ENCODE measurements around the gene SCUBE3.

The SCUBE3 gene

GRCh38 chr6:35240838-35241801 is 27.4 kb downstream of the SCUBE3 start:
- H3K9me3 ChIP-seq (ENCODE audit: control insufficient read depth in 1 of 2, low read length in 2 of 2), result no peaks in the 10 kb centered on the region
- peaks cover 8 to 23% of the 10 kb centered on the region in 2 donors for H3K36me3 ChIP-seq (ENCODE audit: control insufficient read depth in 1 of 2, insufficient read depth in 2 of 2, low read length in 2 of 2)
- no peak overlapping the region for H3K4me3 ChIP-seq (ENCODE audit: low read depth in 1 of 2, low read length in 2 of 2)
- H3K27me3 ChIP-seq (ENCODE audit: low read depth, low read length), result no peaks in the 10 kb centered on the region
- no peak overlapping the region for H3K27ac ChIP-seq (ENCODE audit: low read length)
- peaks cover 0 to 39% of the 10 kb centered on the region in 2 donors for H3K4me1 ChIP-seq (ENCODE audit: control insufficient read depth in 1 of 2, insufficient read depth in 2 of 2, low read length in 2 of 2)

DNA sequence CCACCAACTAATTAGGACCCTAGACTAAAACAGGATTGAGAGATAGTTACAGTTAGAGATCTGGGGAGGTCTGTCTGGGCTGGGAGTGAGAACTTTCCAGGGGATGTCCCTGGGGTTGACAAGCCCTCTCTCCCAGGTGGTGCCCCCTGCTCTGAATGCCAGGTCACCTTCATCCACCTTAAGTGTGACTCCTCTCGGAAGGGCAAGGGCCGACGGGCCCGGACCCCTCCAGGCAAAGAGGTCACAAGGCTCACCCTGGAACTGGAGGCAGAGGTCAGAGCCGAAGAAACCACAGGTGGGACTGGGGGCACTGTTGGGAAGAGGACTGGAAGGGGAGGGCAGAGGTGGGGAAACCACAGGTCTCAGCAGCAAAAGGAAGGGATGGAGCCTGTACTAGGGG is 28.7 kb downstream of the SCUBE3 start:
- peaks cover 0 to 34% of the 10 kb centered on the region in 2 donors for H3K4me1 ChIP-seq (ENCODE audit: control insufficient read depth in 1 of 2, insufficient read depth in 2 of 2, low read length in 2 of 2)
- peaks cover 8 to 26% of the 10 kb centered on the region in 2 donors for H3K36me3 ChIP-seq (ENCODE audit: control insufficient read depth in 1 of 2, insufficient read depth in 2 of 2, low read length in 2 of 2)
- H3K4me3 ChIP-seq (ENCODE audit: low read depth in 1 of 2, low read length in 2 of 2), result no peak overlapping the region
- H3K27me3 ChIP-seq (ENCODE audit: low read depth, low read length), result no peaks in the 10 kb centered on the region
- no peak overlapping the region for H3K27ac ChIP-seq (ENCODE audit: low read length)
- H3K9me3 ChIP-seq (ENCODE audit: control insufficient read depth in 1 of 2, low read length in 2 of 2), result no peaks in the 10 kb centered on the region

- H3K4me3 ChIP-seq (ENCODE audit: low read depth in 1 of 2, low read length in 2 of 2), result no peak overlapping the region
- H3K27ac ChIP-seq (ENCODE audit: low read length), result no peak overlapping the region
- no peaks in the 10 kb centered on the region for H3K9me3 ChIP-seq (ENCODE audit: control insufficient read depth in 1 of 2, low read length in 2 of 2)
- H3K4me1 ChIP-seq (ENCODE audit: control insufficient read depth in 1 of 2, insufficient read depth in 2 of 2, low read length in 2 of 2), result peaks cover 0 to 30% of the 10 kb centered on the region in 2 donors
- no peaks in the 10 kb centered on the region for H3K27me3 ChIP-seq (ENCODE audit: low read depth, low read length)
- H3K36me3 ChIP-seq (ENCODE audit: control insufficient read depth in 1 of 2, insufficient read depth in 2 of 2, low read length in 2 of 2), result peaks cover 8 to 26% of the 10 kb centered on the region in 2 donors
Observed at GRCh38 chr6:35242906-35243305, 29.1 kb downstream of the SCUBE3 start.

GRCh38 chr6:35243386-35243958 is 29.7 kb downstream of the SCUBE3 start:
- H3K27ac ChIP-seq (ENCODE audit: low read length), result no peak overlapping the region
- no peak overlapping the region for H3K4me3 ChIP-seq (ENCODE audit: low read depth in 1 of 2, low read length in 2 of 2)
- H3K4me1 ChIP-seq (ENCODE audit: control insufficient read depth in 1 of 2, insufficient read depth in 2 of 2, low read length in 2 of 2), result peaks cover 0 to 31% of the 10 kb centered on the region in 2 donors
- no peaks in the 10 kb centered on the region for H3K9me3 ChIP-seq (ENCODE audit: control insufficient read depth in 1 of 2, low read length in 2 of 2)
- peaks cover 8 to 26% of the 10 kb centered on the region in 2 donors for H3K36me3 ChIP-seq (ENCODE audit: control insufficient read depth in 1 of 2, insufficient read depth in 2 of 2, low read length in 2 of 2)
- H3K27me3 ChIP-seq (ENCODE audit: low read depth, low read length), result no peaks in the 10 kb centered on the region

DNA sequence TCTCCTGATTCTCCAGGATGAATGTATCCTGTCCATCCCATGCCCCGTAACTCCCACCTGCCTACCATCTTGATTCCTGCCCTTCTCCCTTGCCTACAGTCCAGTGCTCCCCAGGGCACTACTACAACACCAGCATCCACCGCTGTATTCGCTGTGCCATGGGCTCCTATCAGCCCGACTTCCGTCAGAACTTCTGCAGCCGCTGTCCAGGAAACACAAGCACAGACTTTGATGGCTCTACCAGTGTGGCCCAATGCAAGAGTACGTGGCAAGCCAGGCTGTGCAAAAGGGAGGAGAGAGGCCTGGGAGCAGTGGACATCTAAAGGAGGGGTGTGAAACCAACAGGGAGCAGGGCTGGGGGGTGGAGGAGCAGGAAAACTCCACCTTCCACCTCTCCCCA is 30.8 kb downstream of the SCUBE3 start:
- H3K27me3 ChIP-seq (ENCODE audit: low read depth, low read length), result no peaks in the 10 kb centered on the region
- no peak overlapping the region for H3K27ac ChIP-seq (ENCODE audit: low read length)
- H3K4me3 ChIP-seq (ENCODE audit: low read depth in 1 of 2, low read length in 2 of 2), result no peak overlapping the region
- H3K9me3 ChIP-seq (ENCODE audit: control insufficient read depth in 1 of 2, low read length in 2 of 2), result no peaks in the 10 kb centered on the region
- peaks cover 0 to 28% of the 10 kb centered on the region in 2 donors for H3K4me1 ChIP-seq (ENCODE audit: control insufficient read depth in 1 of 2, insufficient read depth in 2 of 2, low read length in 2 of 2)
- peaks cover 8 to 26% of the 10 kb centered on the region in 2 donors for H3K36me3 ChIP-seq (ENCODE audit: control insufficient read depth in 1 of 2, insufficient read depth in 2 of 2, low read length in 2 of 2)

GRCh38 chr6:35247642-35248231 is 34.0 kb downstream of the SCUBE3 start:
- no peaks in the 10 kb centered on the region for H3K27me3 ChIP-seq (ENCODE audit: low read depth, low read length)
- peaks cover 8 to 23% of the 10 kb centered on the region in 2 donors for H3K36me3 ChIP-seq (ENCODE audit: control insufficient read depth in 1 of 2, insufficient read depth in 2 of 2, low read length in 2 of 2)
- H3K4me1 ChIP-seq (ENCODE audit: control insufficient read depth in 1 of 2, insufficient read depth in 2 of 2, low read length in 2 of 2), result peaks cover 0 to 11% of the 10 kb centered on the region in 2 donors
- no peak overlapping the region for H3K27ac ChIP-seq (ENCODE audit: low read length)
- H3K4me3 ChIP-seq (ENCODE audit: low read depth in 1 of 2, low read length in 2 of 2), result no peak overlapping the region
- H3K9me3 ChIP-seq (ENCODE audit: control insufficient read depth in 1 of 2, low read length in 2 of 2), result no peaks in the 10 kb centered on the region

DNA sequence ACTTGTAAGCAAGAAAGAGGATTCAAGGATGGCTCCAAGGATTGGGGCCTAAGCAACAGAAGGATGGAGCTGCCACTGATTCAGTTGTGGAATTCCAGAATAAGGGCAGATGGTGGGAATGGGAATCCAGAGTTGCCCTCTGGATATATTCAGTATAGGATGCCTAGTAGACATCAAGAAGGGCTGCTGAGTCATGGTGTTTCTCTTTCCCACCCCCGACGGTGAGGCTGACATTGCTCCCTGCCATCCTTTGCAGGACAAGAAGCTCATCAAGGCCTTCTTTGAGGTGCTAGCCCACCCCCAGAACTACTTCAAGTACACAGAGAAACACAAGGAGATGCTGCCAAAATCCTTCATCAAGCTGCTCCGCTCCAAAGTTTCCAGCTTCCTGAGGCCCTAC is 34.5 kb downstream of the SCUBE3 start:
- Histone ChIP-seq H3K4me1 (ENCODE audit: control insufficient read depth in 1 of 2, insufficient read depth in 2 of 2, low read length in 2 of 2) (peaks cover 0 to 14% of the 10 kb centered on the region in 2 donors), H3K27ac (ENCODE audit: low read length) (no peak overlapping the region), H3K9me3 (ENCODE audit: control insufficient read depth in 1 of 2, low read length in 2 of 2) (no peaks in the 10 kb centered on the region), H3K27me3 (ENCODE audit: low read depth, low read length) (no peaks in the 10 kb centered on the region), H3K4me3 (ENCODE audit: low read depth in 1 of 2, low read length in 2 of 2) (no peak overlapping the region), H3K36me3 (ENCODE audit: control insufficient read depth in 1 of 2, insufficient read depth in 2 of 2, low read length in 2 of 2) (peaks cover 8 to 19% of the 10 kb centered on the region in 2 donors)

GRCh38 chr6:35248965-35249364 is 35.2 kb downstream of the SCUBE3 start:
- Histone ChIP-seq H3K27ac (ENCODE audit: low read length) (no peak overlapping the region), H3K36me3 (ENCODE audit: control insufficient read depth in 1 of 2, insufficient read depth in 2 of 2, low read length in 2 of 2) (peaks cover 7 to 19% of the 10 kb centered on the region in 2 donors), H3K4me1 (ENCODE audit: control insufficient read depth in 1 of 2, insufficient read depth in 2 of 2, low read length in 2 of 2) (peaks cover 0 to 14% of the 10 kb centered on the region in 2 donors), H3K9me3 (ENCODE audit: control insufficient read depth in 1 of 2, low read length in 2 of 2) (no peaks in the 10 kb centered on the region), H3K4me3 (ENCODE audit: low read depth in 1 of 2, low read length in 2 of 2) (no peak overlapping the region), H3K27me3 (ENCODE audit: low read depth, low read length) (no peaks in the 10 kb centered on the region)

- no peak overlapping the region for H3K27ac ChIP-seq (ENCODE audit: low read length)
- no peaks in the 10 kb centered on the region for H3K9me3 ChIP-seq (ENCODE audit: control insufficient read depth in 1 of 2, low read length in 2 of 2)
- peaks cover 0 to 18% of the 10 kb centered on the region in 2 donors for H3K4me1 ChIP-seq (ENCODE audit: control insufficient read depth in 1 of 2, insufficient read depth in 2 of 2, low read length in 2 of 2)
- H3K36me3 ChIP-seq (ENCODE audit: control insufficient read depth in 1 of 2, insufficient read depth in 2 of 2, low read length in 2 of 2), result no peaks in the 10 kb centered on the region
- no peaks in the 10 kb centered on the region for H3K27me3 ChIP-seq (ENCODE audit: low read depth, low read length)
- H3K4me3 ChIP-seq (ENCODE audit: low read depth in 1 of 2, low read length in 2 of 2), result no peak overlapping the region
Observed at GRCh38 chr6:35251949-35252348, 38.2 kb downstream of the SCUBE3 start.

DNA sequence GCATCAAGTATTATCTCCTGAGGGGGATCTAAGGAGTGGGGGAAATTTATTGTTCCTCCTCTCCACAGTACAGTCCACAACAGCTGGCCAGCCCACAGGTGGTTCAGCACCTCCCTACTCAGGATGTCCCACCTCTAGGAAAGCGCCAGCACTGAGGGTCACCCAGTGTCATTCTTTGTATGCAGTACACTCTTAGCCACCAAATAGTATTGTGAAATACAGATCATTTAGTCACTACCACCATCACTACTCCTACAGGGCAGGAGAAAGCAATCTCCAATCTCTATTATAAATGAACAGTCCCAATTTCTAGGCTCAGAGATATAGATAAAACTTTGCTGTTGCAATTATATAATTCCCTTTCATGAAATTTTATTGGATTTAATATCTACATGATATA is 39.5 kb downstream of the SCUBE3 start:
- peaks cover 0 to 28% of the 10 kb centered on the region in 2 donors for H3K4me1 ChIP-seq (ENCODE audit: control insufficient read depth in 1 of 2, insufficient read depth in 2 of 2, low read length in 2 of 2)
- H3K27me3 ChIP-seq (ENCODE audit: low read depth, low read length), result no peaks in the 10 kb centered on the region
- H3K27ac ChIP-seq (ENCODE audit: low read length), result no peak overlapping the region
- H3K9me3 ChIP-seq (ENCODE audit: control insufficient read depth in 1 of 2, low read length in 2 of 2), result no peaks in the 10 kb centered on the region
- H3K36me3 ChIP-seq (ENCODE audit: control insufficient read depth in 1 of 2, insufficient read depth in 2 of 2, low read length in 2 of 2), result no peaks in the 10 kb centered on the region
- no peak overlapping the region for H3K4me3 ChIP-seq (ENCODE audit: low read depth in 1 of 2, low read length in 2 of 2)

GRCh38 chr6:35258336-35258735 is 44.6 kb downstream of the SCUBE3 start:
- peaks cover 0 to 4% of the 10 kb centered on the region in 2 donors for H3K36me3 ChIP-seq (ENCODE audit: control insufficient read depth in 1 of 2, insufficient read depth in 2 of 2, low read length in 2 of 2)
- peaks cover 4 to 29% of the 10 kb centered on the region in 2 donors for H3K4me1 ChIP-seq (ENCODE audit: control insufficient read depth in 1 of 2, insufficient read depth in 2 of 2, low read length in 2 of 2)
- peak overlapping the region; percentile 77 for H3K27ac ChIP-seq (ENCODE audit: low read length)
- peak overlapping the region; percentile 80 to 87 for H3K4me3 ChIP-seq (ENCODE audit: low read depth in 1 of 2, low read length in 2 of 2)
- no peaks in the 10 kb centered on the region for H3K9me3 ChIP-seq (ENCODE audit: control insufficient read depth in 1 of 2, low read length in 2 of 2)
- no peaks in the 10 kb centered on the region for H3K27me3 ChIP-seq (ENCODE audit: low read depth, low read length)

All from muscle layer of duodenum (tissue), 2 donors.